GM19397 (cell line): Measurements from ENCODE around the gene ARID1B.

Source experiments
- ATAC-seq: cut with Tn5 transposase; IDR thresholded peaks from one replicate; pipeline ENCODE4 v1.9.1; 2021; ENCODE audit warnings: mild to moderate bottlenecking, moderate library complexity; ENCODE audit not compliant: unreplicated experiment

Gene ARID1B

GRCh38 chr6:156773935-156774852 is 3.0 kb upstream of the ARID1B start:
- ATAC-seq, result no peak

- ATAC-seq, result no peak
These were observed 2.2 kb upstream of the ARID1B start for GRCh38 chr6:156774863-156775405.

DNA sequence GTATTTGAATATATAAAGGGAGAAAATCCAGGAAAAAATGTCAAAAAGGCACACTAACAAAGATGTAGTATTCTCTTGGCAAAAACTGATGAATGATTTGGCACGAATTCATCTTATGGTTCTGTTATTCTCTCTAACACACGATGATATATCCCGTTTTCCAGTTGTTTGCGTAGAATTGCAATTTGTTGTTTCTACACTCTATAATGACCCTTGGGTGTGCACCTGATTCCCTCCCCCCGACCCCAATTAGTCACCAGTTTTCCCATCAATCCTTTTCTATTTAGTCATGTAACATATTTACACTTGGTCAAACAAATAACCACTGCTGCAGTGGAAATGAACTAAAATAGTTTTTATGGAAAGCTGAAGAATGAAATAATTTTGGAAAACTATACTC is 1.5 kb upstream of the ARID1B start:
- no peak for ATAC-seq

DNA sequence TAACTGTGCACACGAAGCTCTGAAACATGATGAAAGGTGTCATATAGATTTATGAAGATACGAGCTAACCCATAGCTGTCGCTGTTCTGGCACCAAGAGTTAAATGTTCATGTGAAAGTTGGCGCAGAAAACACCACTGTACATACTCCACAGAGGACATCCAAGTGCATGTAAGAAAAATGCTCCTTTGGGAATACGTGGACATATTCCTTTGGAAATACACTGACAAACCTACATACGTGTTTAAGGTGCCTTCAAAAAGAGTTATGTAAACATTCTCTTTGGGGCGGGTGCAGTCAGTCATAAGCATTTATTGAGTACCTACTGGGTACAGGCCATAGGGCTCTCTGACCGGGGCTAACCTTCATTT is 723 bp upstream of the ARID1B start:
- ATAC-seq, result no peak

GRCh38 chr6:156777577-156778453 is 637 bp downstream of the ARID1B start:
- ATAC-seq, result no peak

DNA sequence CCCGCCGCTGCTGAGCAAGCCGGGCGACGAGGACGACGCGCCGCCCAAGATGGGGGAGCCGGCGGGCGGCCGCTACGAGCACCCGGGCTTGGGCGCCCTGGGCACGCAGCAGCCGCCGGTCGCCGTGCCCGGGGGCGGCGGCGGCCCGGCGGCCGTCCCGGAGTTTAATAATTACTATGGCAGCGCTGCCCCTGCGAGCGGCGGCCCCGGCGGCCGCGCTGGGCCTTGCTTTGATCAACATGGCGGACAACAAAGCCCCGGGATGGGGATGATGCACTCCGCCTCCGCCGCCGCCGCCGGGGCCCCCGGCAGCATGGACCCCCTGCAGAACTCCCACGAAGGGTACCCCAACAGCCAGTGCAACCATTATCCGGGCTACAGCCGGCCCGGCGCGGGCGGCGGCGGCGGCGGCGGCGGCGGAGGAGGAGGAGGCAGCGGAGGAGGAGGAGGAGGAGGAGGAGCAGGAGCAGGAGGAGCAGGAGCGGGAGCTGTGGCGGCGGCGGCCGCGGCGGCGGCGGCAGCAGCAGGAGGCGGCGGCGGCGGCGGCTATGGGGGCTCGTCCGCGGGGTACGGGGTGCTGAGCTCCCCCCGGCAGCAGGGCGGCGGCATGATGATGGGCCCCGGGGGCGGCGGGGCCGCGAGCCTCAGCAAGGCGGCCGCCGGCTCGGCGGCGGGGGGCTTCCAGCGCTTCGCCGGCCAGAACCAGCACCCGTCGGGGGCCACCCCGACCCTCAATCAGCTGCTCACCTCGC is 1.5 kb downstream of the ARID1B start:
- no peak for ATAC-seq

DNA sequence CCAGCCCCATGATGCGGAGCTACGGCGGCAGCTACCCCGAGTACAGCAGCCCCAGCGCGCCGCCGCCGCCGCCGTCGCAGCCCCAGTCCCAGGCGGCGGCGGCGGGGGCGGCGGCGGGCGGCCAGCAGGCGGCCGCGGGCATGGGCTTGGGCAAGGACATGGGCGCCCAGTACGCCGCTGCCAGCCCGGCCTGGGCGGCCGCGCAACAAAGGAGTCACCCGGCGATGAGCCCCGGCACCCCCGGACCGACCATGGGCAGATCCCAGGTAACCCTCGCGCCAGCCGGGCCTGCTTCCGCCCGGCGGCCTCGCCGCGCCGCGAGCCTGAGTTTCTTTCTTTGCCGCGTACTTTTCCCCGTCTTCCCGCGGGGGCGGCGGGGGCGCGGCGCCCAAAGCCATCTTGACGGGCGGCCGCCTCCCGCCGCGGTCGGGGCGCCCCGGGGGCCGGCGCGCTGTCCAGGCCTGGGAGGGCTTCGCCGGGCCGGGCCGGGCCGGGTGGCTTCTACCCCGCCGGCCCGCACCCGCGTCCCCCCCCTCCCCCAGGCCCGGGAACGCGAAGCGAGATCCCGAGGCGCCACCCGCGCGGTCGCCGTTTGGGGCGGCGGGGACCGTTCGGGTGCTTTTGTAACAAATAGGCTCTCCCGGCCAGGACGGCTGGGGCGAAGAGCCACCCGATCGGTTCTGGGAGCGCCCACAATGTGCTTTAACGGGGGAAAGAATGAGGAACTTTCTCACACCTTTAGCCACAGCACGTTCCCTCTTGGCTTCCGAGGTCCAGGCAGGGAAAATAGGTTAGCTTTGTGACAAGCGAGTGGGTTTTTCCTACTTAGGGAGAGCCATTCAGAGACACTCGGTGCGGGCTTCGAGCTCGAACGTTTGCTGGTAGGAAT is 2.3 kb downstream of the ARID1B start:
- ATAC-seq, result no peak

DNA sequence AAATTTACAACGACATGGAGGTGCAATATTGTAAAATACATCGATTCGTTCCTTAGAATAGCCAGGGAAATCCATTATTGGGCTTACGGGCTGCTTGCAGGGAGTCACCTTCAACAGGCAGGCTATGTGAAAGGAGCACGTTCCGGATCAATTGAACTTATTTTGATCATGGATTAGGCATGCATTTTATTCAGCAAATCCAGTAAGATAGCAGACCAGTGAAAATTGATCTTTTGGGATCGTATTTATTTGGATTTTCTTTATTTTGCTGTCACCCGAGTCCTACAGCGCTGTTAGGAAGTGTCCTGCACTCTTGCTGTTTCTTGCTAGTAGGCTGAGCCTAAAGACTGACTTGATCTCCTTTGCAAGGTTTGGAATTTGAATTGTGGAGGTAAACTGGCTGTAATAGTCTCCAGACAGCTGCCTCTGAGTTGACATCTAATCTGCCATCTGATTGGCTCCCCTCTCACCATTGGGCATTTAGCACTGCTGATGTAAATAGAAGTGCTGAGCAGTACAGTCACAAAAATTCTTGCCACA is 3.0 kb downstream of the ARID1B start:
- ATAC-seq, result peak; percentile 29

- ATAC-seq, result no peak
These were observed 4.0 kb downstream of the ARID1B start for GRCh38 chr6:156780962-156781853.

GRCh38 chr6:156781861-156782631 is 4.9 kb downstream of the ARID1B start:
- ATAC-seq, result no peak

- no peak for ATAC-seq
These were observed 5.6 kb downstream of the ARID1B start for GRCh38 chr6:156782691-156783320.

GRCh38 chr6:156783958-156784357 is 6.8 kb downstream of the ARID1B start:
- no peak for ATAC-seq

DNA sequence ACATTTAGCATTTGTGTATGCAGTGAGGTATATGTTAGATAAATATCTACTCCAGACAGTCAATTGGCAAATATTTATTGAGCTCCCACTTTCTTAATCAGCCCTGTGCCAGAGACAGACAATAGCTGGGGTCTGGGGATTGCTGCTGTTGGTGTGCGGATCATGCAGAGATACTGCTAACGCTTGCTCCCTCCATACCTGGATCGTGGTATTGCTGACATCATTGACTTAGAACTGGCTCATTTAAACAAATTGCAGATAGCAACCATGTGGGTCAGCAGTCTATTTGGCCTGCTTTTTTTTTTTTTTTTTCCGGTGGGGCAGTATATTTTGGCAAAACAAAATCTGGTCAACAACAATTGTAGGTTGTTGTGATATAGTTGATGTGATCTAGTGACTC is 9.5 kb downstream of the ARID1B start:
- ATAC-seq, result no peak

DNA sequence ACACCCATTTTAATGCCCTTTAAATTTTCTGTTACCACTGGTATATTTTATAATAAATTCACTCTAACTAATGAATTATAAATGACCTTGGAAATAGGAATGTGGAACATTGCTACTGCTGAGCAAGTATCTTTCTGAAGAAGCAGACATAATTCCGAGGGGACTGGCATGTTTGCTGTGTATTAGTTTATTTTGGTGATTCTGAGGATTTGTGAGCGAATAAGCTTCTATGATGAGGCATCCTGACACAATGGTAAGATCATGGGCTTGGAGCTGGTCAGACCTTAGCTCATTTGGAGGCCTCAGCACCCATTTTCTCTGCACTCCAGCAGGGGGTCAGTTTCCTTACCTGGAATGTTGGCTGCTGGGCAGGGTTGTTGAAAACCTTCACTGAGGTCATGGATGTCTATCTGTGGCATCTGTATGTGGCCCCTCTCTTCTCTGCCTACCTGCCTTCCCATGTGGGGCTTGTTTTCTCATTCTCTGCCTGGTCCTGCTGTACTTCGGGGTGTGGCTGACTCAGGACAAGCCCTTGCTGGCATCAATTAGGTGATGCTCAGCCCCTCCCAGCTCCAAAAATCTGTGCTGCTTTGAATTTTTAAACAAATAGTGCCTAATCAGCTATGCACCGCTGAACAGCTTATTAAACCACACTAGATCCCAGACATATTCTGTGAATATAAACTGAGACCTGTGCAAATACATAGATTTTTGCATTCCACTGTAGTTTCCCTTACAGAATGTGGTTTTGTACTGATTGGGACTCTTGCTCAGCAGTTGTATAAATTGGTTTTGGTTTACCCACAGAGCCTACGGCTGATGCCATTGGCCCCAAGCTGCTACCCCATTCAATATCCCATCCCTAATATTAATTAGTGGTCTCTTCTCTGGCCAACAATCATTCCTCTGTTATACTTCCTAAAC is 10.7 kb downstream of the ARID1B start:
- no peak for ATAC-seq

- no peak for ATAC-seq
These were observed 12.1 kb downstream of the ARID1B start for GRCh38 chr6:156789081-156789943.
